ENCODE data around the gene PIGH. TPM values are rescaled to one million over a fixed set of nuclear protein-coding genes. Genes with fewer than 3 reads are reported as not detected.

The PIGH gene
- total RNA-seq, 2 donors from 2014 or later = 17.6 to 20.0 TPM

Other genes with a start within 250 kb of the PIGH start
- 10 to 100 TPM; 28.0 to 31.1 TPM for gene ATP6V1D, start 240.5 kb downstream of the PIGH start, total RNA-seq
- gene EIF2S1, start 239.9 kb downstream of the PIGH start, total RNA-seq = 100 to 1,000 TPM in 1 of 2 donors, 10 to 100 TPM in 1; 95.0 to 198 TPM
- gene PLEK2, start 188.1 kb downstream of the PIGH start, total RNA-seq = 1 to 10 TPM; 1.5 to 6.8 TPM
- under 1 TPM; 0.71 to 0.84 TPM for gene TMEM229B, start 111.5 kb downstream of the PIGH start, total RNA-seq
- 1 to 10 TPM in 1 of 2 donors, under 1 TPM in 1; 0.17 to 4.9 TPM for gene PLEKHH1, start 67.0 kb downstream of the PIGH start, total RNA-seq
- 10 to 100 TPM; 14.3 to 64.7 TPM for gene ARG2, start 19.7 kb upstream of the PIGH start, total RNA-seq
- gene VTI1B, start 74.4 kb upstream of the PIGH start, total RNA-seq = 10 to 100 TPM; 29.3 to 68.1 TPM
- gene RDH11, start 95.5 kb upstream of the PIGH start, total RNA-seq = 10 to 100 TPM; 40.3 to 44.6 TPM
- not detected for gene RDH12, start 101.6 kb upstream of the PIGH start, total RNA-seq
- gene ZFYVE26, start 216.3 kb upstream of the PIGH start, total RNA-seq = 10 to 100 TPM; 17.0 to 19.6 TPM
- gene RAD51B, start 219.5 kb upstream of the PIGH start, total RNA-seq = 10 to 100 TPM; 37.0 to 49.7 TPM

Measured in activated T-helper 17 cell treated with anti-CD3 and anti-CD28 coated beads, Interleukin-2, amount 50 U/mL, for 72 hours (primary cell).